OCI-LY3 (cell line): ENCODE data around the gene TMCC2.

Source experiments
- CTCF ChIP-seq: fragments of 200-600, 300-600 bp; sonication (generic); IDR thresholded peaks from 2 replicates; pipeline ENCODE4 v1.5.1; 2014; ENCODE audit warnings: antibody characterized with exemption, low read length, low read depth
- EZH2phosphoT487 ChIP-seq: fragments of 200-600 bp; shearing (Covaris generic); IDR thresholded peaks from 2 replicates; pipeline ENCODE4 v1.6.1; 2018; ENCODE audit warnings: antibody characterized with exemption, mixed run types, low read depth

GRCh38 chr1:205301842-205302588 is 74.3 kb downstream of the TMCC2 start:
- no peak for TF ChIP-seq CTCF
- TF ChIP-seq EZH2phosphoT487, result no peak
